OCI-LY1 (cell line): Measurements from ENCODE around the gene HSP90AB1.

Experiments used
- CTCF ChIP-seq: fragments of 200-600 bp; sonication (generic), shearing (Covaris generic); IDR thresholded peaks from 2 replicates; pipeline ENCODE4 v1.5.1; 2017; ENCODE audit warnings: mild to moderate bottlenecking, antibody characterized with exemption, low read length, moderate library complexity, mixed read lengths
- EZH2 ChIP-seq: fragments of 200-600 bp; sonication (generic), shearing (Covaris generic); IDR thresholded peaks from 2 replicates; pipeline ENCODE4 v1.8.0; 2017; ENCODE audit warnings: borderline replicate concordance, mixed run types, mild to moderate bottlenecking, antibody characterized with exemption, low read length, moderate library complexity, mixed read lengths

GRCh38 chr6:44224965-44225305 lies 22.0 kb upstream of the HSP90AB1 start:
- TF ChIP-seq CTCF (no peak), EZH2 (no peak)
